Activated CD4-positive, alpha-beta memory T cell treated with anti-CD3 and anti-CD28 coated beads for 36 hours (primary cell): ENCODE results near the gene XYLT1. TPM values are rescaled to one million over a fixed set of nuclear protein-coding genes. Genes with fewer than 3 reads are reported as not detected.

Experiments used
- CTCF ChIA-PET: fragments of 350-600 bp; sonication (Branson Sonifier 250); formaldehyde crosslinking; loops from one replicate; lab custom pipeline; 2021; ENCODE audit warnings: antibody characterized with exemption, inconsistent platforms; lab: Charles Lee
- POLR2A ChIA-PET: fragments of 350-600 bp; sonication (Branson Sonifier 250); formaldehyde crosslinking; loops from one replicate; lab custom pipeline; 2021; ENCODE audit warnings: antibody characterized with exemption; lab: Charles Lee
- DNase-seq: peaks from one replicate; pipeline ENCODE4 v3.0.0-alpha.2; 2020
- H3K27ac Mint-ChIP-seq: one replicate; pipeline ENCODE4 v1.8.0; 2021; ENCODE audit warnings: mixed read lengths
- H3K27me3 Mint-ChIP-seq: one replicate; pipeline ENCODE4 v1.8.0; 2021; ENCODE audit warnings: mixed read lengths
- H3K36me3 Mint-ChIP-seq: one replicate; pipeline ENCODE4 v1.8.0; 2021; ENCODE audit warnings: mixed read lengths
- H3K4me1 Mint-ChIP-seq: one replicate; pipeline ENCODE4 v1.8.0; 2021; ENCODE audit warnings: low read depth, mixed read lengths
- H3K4me3 Mint-ChIP-seq: one replicate; pipeline ENCODE4 v1.8.0; 2021; ENCODE audit warnings: mild to moderate bottlenecking, mixed read lengths
- H3K9me3 Mint-ChIP-seq: one replicate; pipeline ENCODE4 v1.8.0; 2021; ENCODE audit warnings: mixed read lengths
- intact Hi-C: fragments of 100-400 bp; cut with micrococcal nuclease; formaldehyde crosslinking; loops from one replicate; pipeline ENCODE4 v1.15.1; 2023
- total RNA-seq, 2 experiments: library from RNA; stranded (reverse); gene quantifications; one replicate each; pipeline ENCODE4 v1.2.3, GENCODE V29; 2021

The XYLT1 gene
- total RNA-seq, 2 experiments from 2014 or later: 6.2 to 6.8 TPM

- intact Hi-C loops: no loop called here
- ChIA-PET CTCF (no interaction called here), POLR2A (interaction anchor here (1.0 kb wide), 1 partner anchor 10 kb away, joined by 3 read pairs; no protein-coding TSS in a partner anchor)
- Mint-ChIP-seq H3K4me1 (peaks cover 45% of the 10 kb centered on the region), H3K36me3 (no peaks in the 10 kb centered on the region), H3K4me3 (no peak overlapping the region), H3K27me3 (no peaks in the 10 kb centered on the region), H3K27ac (no peak overlapping the region), H3K9me3 (no peaks in the 10 kb centered on the region)
- DNase-seq: no peak
Measured at GRCh38 chr16:17375461-17376304, 95.1 kb downstream of the XYLT1 start.

- no peaks in the 10 kb centered on the region for H3K9me3 Mint-ChIP-seq
- peaks cover 51% of the 10 kb centered on the region for H3K4me1 Mint-ChIP-seq
- ChIA-PET CTCF (interaction anchor here (0.8 kb wide), 1 partner anchor 204 kb away, joined by 5 read pairs; no protein-coding TSS in a partner anchor), POLR2A (interaction anchor here (1.0 kb wide), 2 partner anchors 11 to 42 kb away, joined by 3 to 4 read pairs; no protein-coding TSS in a partner anchor)
- H3K36me3 Mint-ChIP-seq: no peaks in the 10 kb centered on the region
- no peak overlapping the region for H3K4me3 Mint-ChIP-seq
- H3K27ac Mint-ChIP-seq: no peak overlapping the region
- intact Hi-C loops: no loop called here
- peak; percentile 41 for DNase-seq
- no peaks in the 10 kb centered on the region for H3K27me3 Mint-ChIP-seq
Measured at GRCh38 chr16:17374668-17375255, 96.0 kb downstream of the XYLT1 start.

- ChIA-PET POLR2A (no interaction called here), CTCF (interaction anchor here (1.6 kb wide), 1 partner anchor 14 kb away, joined by 3 read pairs; no protein-coding TSS in a partner anchor)
- Mint-ChIP-seq H3K27ac (peak overlapping the region; percentile 0), H3K9me3 (no peaks in the 10 kb centered on the region), H3K36me3 (no peaks in the 10 kb centered on the region), H3K4me3 (no peak overlapping the region), H3K4me1 (peaks cover 62% of the 10 kb centered on the region), H3K27me3 (no peaks in the 10 kb centered on the region)
- DNase-seq: no peak
- intact Hi-C loops: no loop called here
Measured at GRCh38 chr16:17373533-17373932, 97.2 kb downstream of the XYLT1 start.

GRCh38 chr16:17372386-17372785, 98.4 kb downstream of the XYLT1 start:
- ChIA-PET POLR2A (no interaction called here), CTCF (interaction anchor here (1.6 kb wide), 1 partner anchor 13 kb away, joined by 3 read pairs; no protein-coding TSS in a partner anchor)
- Mint-ChIP-seq H3K4me1 (peaks cover 66% of the 10 kb centered on the region), H3K36me3 (no peaks in the 10 kb centered on the region), H3K9me3 (no peaks in the 10 kb centered on the region), H3K4me3 (no peak overlapping the region), H3K27me3 (no peaks in the 10 kb centered on the region), H3K27ac (no peak overlapping the region)
- intact Hi-C loops: no loop called here
- DNase-seq: no peak

GRCh38 chr16:17371299-17371698, 99.5 kb downstream of the XYLT1 start:
- H3K4me3 Mint-ChIP-seq: no peak overlapping the region
- CTCF ChIA-PET: interaction anchor here (3.0 kb wide), 1 partner anchor 45 kb away, joined by 9 read pairs; no protein-coding TSS in a partner anchor
- peaks cover 77% of the 10 kb centered on the region for H3K4me1 Mint-ChIP-seq
- peak overlapping the region; percentile 96 for H3K27ac Mint-ChIP-seq
- POLR2A ChIA-PET: interaction anchor here (0.8 to 1.1 kb wide), 2 partner anchors 9 to 11 kb away, joined by 3 to 4 read pairs; no protein-coding TSS in a partner anchor
- DNase-seq: no peak
- H3K36me3 Mint-ChIP-seq: no peaks in the 10 kb centered on the region
- no peaks in the 10 kb centered on the region for H3K27me3 Mint-ChIP-seq
- intact Hi-C loops: no loop called here
- H3K9me3 Mint-ChIP-seq: no peaks in the 10 kb centered on the region

- Mint-ChIP-seq H3K27me3 (no peaks in the 10 kb centered on the region), H3K4me1 (peaks cover 82% of the 10 kb centered on the region), H3K9me3 (no peaks in the 10 kb centered on the region), H3K36me3 (no peaks in the 10 kb centered on the region), H3K27ac (peak overlapping the region; percentile 96), H3K4me3 (no peak overlapping the region)
- intact Hi-C loops: no loop called here
- CTCF ChIA-PET: interaction anchor here (3.0 kb wide), 1 partner anchor 46 kb away, joined by 9 read pairs; no protein-coding TSS in a partner anchor
- no peak for DNase-seq
- POLR2A ChIA-PET: interaction anchor here (0.8 to 2.0 kb wide), 3 partner anchors 8 to 23 kb away, joined by 3 to 6 read pairs (median 4); no protein-coding TSS in a partner anchor
Measured at GRCh38 chr16:17370731-17371285, 100.0 kb downstream of the XYLT1 start.

GRCh38 chr16:17370223-17370707, 100.5 kb downstream of the XYLT1 start:
- CTCF ChIA-PET: interaction anchor here (3.0 kb wide), 1 partner anchor 47 kb away, joined by 9 read pairs; no protein-coding TSS in a partner anchor
- Mint-ChIP-seq H3K9me3 (no peaks in the 10 kb centered on the region), H3K4me1 (peaks cover 84% of the 10 kb centered on the region), H3K27ac (peak overlapping the region; percentile 96), H3K27me3 (no peaks in the 10 kb centered on the region), H3K36me3 (no peaks in the 10 kb centered on the region), H3K4me3 (peak overlapping the region; percentile 87)
- peak; percentile 55 for DNase-seq
- POLR2A ChIA-PET: interaction anchor here (1.1 to 2.0 kb wide), 5 partner anchors 10 to 299 kb away, joined by 3 to 10 read pairs (median 4); no protein-coding TSS in a partner anchor
- intact Hi-C loops: no loop called here

- DNase-seq: peak; percentile 76
- intact Hi-C loops: loop anchor here (1.0 to 10.0 kb wide), 2 partner anchors 10 to 155 kb away; no protein-coding TSS in a partner anchor
- no peaks in the 10 kb centered on the region for H3K36me3 Mint-ChIP-seq
- POLR2A ChIA-PET: interaction anchor here (1.0 to 2.0 kb wide), 6 partner anchors 10 to 299 kb away, joined by 3 to 10 read pairs (median 5); no protein-coding TSS in a partner anchor
- peak overlapping the region; percentile 96 for H3K27ac Mint-ChIP-seq
- CTCF ChIA-PET: interaction anchor here (0.9 to 3.0 kb wide), 3 partner anchors 10 to 47 kb away, joined by 3 to 9 read pairs (median 3); no protein-coding TSS in a partner anchor
- H3K9me3 Mint-ChIP-seq: no peaks in the 10 kb centered on the region
- H3K4me1 Mint-ChIP-seq: peaks cover 86% of the 10 kb centered on the region
- no peaks in the 10 kb centered on the region for H3K27me3 Mint-ChIP-seq
- peak overlapping the region; percentile 87 for H3K4me3 Mint-ChIP-seq
Measured at GRCh38 chr16:17369421-17370222, 101.1 kb downstream of the XYLT1 start.

GRCh38 chr16:17368951-17369350, 101.8 kb downstream of the XYLT1 start:
- Mint-ChIP-seq H3K36me3 (no peaks in the 10 kb centered on the region), H3K27ac (peak overlapping the region; percentile 96), H3K4me1 (peaks cover 86% of the 10 kb centered on the region), H3K27me3 (no peaks in the 10 kb centered on the region), H3K4me3 (peak overlapping the region; percentile 87), H3K9me3 (no peaks in the 10 kb centered on the region)
- intact Hi-C loops: loop anchor here (1.0 to 10.0 kb wide), 2 partner anchors 10 to 154 kb away; no protein-coding TSS in a partner anchor
- ChIA-PET POLR2A (interaction anchor here (1.0 to 2.0 kb wide), 6 partner anchors 10 to 298 kb away, joined by 3 to 10 read pairs (median 5); no protein-coding TSS in a partner anchor), CTCF (interaction anchor here (0.9 to 3.0 kb wide), 3 partner anchors 9 to 48 kb away, joined by 3 to 9 read pairs (median 3); no protein-coding TSS in a partner anchor)
- DNase-seq: peak; percentile 29

GRCh38 chr16:17368446-17368845, 102.3 kb downstream of the XYLT1 start:
- intact Hi-C loops: loop anchor here (10.0 kb wide), 1 partner anchor 154 kb away; no protein-coding TSS in a partner anchor
- Mint-ChIP-seq H3K9me3 (no peaks in the 10 kb centered on the region), H3K4me3 (peak overlapping the region; percentile 87), H3K27me3 (no peaks in the 10 kb centered on the region), H3K36me3 (no peaks in the 10 kb centered on the region), H3K4me1 (peaks cover 87% of the 10 kb centered on the region), H3K27ac (peak overlapping the region; percentile 96)
- POLR2A ChIA-PET: interaction anchor here (1.4 to 2.0 kb wide), 2 partner anchors 9 to 21 kb away, joined by 6 to 7 read pairs; no protein-coding TSS in a partner anchor
- no peak for DNase-seq
- CTCF ChIA-PET: interaction anchor here (0.9 to 3.0 kb wide), 2 partner anchors 15 to 48 kb away, joined by 3 to 9 read pairs; no protein-coding TSS in a partner anchor
